ENCODE measurements around the gene LIN7B. TPM values are rescaled to one million over a fixed set of nuclear protein-coding genes. Genes with fewer than 3 reads are reported as not detected.
A peak's percentile ranks its signal among the peaks of the same experiment; 100 is the strongest.

The LIN7B gene
- total and polyA plus RNA-seq, 2 of the 13 experiments (the other 11 are each of a cell fraction or from before 2014, with no cell fraction given), result 5.3 to 7.6 TPM

DNA sequence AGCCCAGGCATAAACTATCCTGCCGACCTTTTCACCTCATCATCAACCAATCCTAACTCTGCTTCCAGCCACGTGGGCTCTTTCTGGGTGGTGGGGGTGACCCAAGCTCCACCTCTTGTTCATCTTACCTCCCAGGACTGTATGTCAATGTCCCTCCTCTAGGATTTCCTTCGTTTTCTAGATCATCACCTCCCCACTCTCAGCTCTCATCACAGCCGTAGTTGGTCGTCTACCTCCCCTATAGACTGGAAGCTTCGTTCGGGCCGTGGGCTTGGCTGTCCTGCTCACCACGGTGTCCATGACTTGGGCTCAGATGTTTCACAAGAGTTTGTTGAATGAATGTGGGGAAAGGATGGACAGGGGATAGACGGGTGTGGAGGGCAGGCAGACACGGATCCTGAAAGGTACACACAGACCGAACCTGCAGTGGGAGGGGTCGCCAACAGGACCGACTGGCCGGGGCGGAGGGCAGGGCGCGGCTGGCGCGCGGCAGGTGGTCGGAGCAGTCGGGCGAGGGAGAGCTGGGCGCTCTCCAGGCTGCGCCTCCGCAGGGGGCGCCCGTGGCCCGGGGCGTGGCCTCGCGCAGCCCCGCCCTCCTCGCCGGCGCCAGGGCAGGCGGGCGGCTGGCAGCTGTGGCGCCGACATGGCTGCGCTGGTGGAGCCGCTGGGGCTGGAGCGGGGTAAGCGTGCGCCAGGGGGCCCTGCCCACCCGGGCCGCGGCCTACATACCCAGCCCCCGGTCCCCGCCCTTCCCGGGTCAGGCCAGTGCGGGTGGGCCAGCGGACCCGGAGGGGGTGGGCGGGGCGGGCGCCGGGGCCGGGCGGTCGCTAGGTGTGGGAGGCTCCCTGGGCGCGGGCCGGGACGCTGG lies at the start of gene LIN7B (continued):
- TF ChIP-seq, protein P1, sequence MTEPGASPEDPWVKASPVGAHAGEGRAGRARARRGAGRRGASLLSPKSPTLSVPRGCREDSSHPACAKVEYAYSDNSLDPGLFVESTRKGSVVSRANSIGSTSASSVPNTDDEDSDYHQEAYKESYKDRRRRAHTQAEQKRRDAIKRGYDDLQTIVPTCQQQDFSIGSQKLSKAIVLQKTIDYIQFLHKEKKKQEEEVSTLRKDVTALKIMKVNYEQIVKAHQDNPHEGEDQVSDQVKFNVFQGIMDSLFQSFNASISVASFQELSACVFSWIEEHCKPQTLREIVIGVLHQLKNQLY (CRISPR knock-in tag; IDR thresholded peaks at IDR 0.05), result no peak
- TF ChIP-seq ZMAT3 (CRISPR knock-in tag; conservative IDR thresholded peaks at IDR 0.05) (no peak; the same call in 1 of the 2 replicates), THAP11 (CRISPR knock-in tag; IDR thresholded peaks at IDR 0.05) (no peak), ZHX1 (CRISPR knock-in tag; IDR thresholded peaks at IDR 0.05; ENCODE audit: low read depth) (no peak), ZNF773 (CRISPR knock-in tag; IDR thresholded peaks at IDR 0.05; ENCODE audit: borderline replicate concordance) (no peak), ZNF547 (CRISPR knock-in tag; IDR thresholded peaks at IDR 0.05) (peak; percentile 65; the same call in 1 of the 2 replicates), ZNF570 (CRISPR knock-in tag; IDR thresholded peaks at IDR 0.05; ENCODE audit: borderline replicate concordance) (no peak), MEIS2 (CRISPR knock-in tag; IDR thresholded peaks at IDR 0.05) (peak; percentile 12; the same call in 1 of the 2 replicates), ZNF501 (CRISPR knock-in tag; IDR thresholded peaks at IDR 0.05) (no peak; the same call in 1 of the 2 replicates), ZNF770 (CRISPR knock-in tag; IDR thresholded peaks at IDR 0.05) (no peak), IKZF4 (CRISPR knock-in tag; IDR thresholded peaks at IDR 0.05; ENCODE audit: borderline replicate concordance, low read depth, not compliant biosample characterization) (no peak), ZNF256 (CRISPR knock-in tag; conservative IDR thresholded peaks at IDR 0.05) (0 out of 2 replicates have a peak, but pooled peaks have one; percentile 50), ZNF12 (CRISPR knock-in tag; IDR thresholded peaks at IDR 0.05) (no peak), ZNF782 (CRISPR knock-in tag; IDR thresholded peaks at IDR 0.05; ENCODE audit: borderline replicate concordance) (peak; percentile 66; the same call in 1 of the 2 replicates), ZNF652 (CRISPR knock-in tag; IDR thresholded peaks at IDR 0.05; ENCODE audit: borderline replicate concordance, low read depth) (no peak), HIC2 (CRISPR knock-in tag; IDR thresholded peaks at IDR 0.05; ENCODE audit: low read depth) (no peak; the same call in 1 of the 2 replicates), REPIN1 (CRISPR knock-in tag; IDR thresholded peaks at IDR 0.05; ENCODE audit: borderline replicate concordance, low read depth) (no peak)
- TF ChIP-seq, protein P2, sequence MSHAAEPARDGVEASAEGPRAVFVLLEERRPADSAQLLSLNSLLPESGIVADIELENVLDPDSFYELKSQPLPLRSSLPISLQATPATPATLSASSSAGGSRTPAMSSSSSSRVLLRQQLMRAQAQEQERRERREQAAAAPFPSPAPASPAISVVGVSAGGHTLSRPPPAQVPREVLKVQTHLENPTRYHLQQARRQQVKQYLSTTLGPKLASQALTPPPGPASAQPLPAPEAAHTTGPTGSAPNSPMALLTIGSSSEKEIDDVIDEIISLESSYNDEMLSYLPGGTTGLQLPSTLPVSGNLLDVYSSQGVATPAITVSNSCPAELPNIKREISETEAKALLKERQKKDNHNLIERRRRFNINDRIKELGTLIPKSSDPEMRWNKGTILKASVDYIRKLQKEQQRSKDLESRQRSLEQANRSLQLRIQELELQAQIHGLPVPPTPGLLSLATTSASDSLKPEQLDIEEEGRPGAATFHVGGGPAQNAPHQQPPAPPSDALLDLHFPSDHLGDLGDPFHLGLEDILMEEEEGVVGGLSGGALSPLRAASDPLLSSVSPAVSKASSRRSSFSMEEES (CRISPR knock-in tag; IDR thresholded peaks at IDR 0.05), result 0 out of 2 replicates have a peak, but pooled peaks have one; percentile 46

Data from HepG2 (cell line).